Vagina (tissue), 2 donors: Measurements from ENCODE around the gene CHRDL2.

ENCODE experiments used
- POLR2A ChIP-seq, 2 donors: fragments of 450-650 bp; IDR thresholded peaks; one replicate each; pipeline ENCODE4 v1.6.1; 2017; ENCODE audit warnings: antibody characterized with exemption in 2 of 2, mild to moderate bottlenecking in 2 of 2, moderate library complexity in 2 of 2
- POLR2AphosphoS5 ChIP-seq, 2 donors: sonication (generic); formaldehyde crosslinking; IDR thresholded peaks; one replicate each; pipeline ENCODE4 v1.9.0; 2017; ENCODE audit warnings: antibody characterized with exemption in 2 of 2, mild to moderate bottlenecking in 2 of 2, low read depth in 1 of 2; ENCODE audit not compliant: insufficient read depth in 1 of 2
- TF ChIP-seq, protein P1 (sequence below), 3 experiments: fragments of 450-650 bp in 2 of 3; fragments of 200-600 bp in 1 of 3; sonication (generic) in 1 of 3; IDR thresholded peaks; one replicate each; pipeline ENCODE4 v1.5.1; 2017 to 2019; ENCODE audit warnings: antibody characterized with exemption in 3 of 3, mild to moderate bottlenecking in 2 of 3, moderate library complexity in 2 of 3

DNA sequence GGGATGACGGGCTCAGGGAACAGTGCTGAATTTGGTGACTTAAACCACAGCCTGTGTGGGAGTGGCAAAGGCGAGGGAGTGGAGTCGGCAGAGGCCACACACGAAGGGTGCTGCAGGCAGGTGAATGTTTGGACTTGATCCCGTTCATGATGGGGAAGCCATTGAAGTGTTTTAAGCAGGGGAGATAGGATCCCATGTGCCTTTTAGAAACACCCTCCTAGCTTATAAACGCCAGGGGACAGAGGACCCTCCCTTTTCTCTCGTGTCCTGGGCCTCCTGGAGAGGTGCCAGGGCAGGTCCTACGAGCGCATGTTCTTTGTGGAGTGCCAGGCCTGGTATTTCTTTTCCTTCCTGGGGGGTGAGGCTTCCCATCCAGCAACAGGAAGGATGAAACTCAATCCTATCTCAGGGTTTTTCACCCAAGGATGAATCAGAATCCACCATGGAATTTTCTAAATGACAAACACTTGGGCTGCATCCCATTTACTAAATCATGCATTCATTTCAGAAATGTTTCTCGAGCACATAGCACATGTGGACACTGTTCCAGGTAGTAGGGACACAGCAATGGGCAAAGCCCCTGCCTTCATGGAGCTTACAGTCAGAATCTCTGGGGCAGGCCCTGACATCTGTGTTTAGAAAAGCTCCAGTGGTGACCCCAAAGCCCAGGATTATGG lies 59.6 kb downstream of the CHRDL2 start:
- TF ChIP-seq POLR2A (IDR thresholded peaks at IDR 0.05), result no peak
- TF ChIP-seq, protein P1, sequence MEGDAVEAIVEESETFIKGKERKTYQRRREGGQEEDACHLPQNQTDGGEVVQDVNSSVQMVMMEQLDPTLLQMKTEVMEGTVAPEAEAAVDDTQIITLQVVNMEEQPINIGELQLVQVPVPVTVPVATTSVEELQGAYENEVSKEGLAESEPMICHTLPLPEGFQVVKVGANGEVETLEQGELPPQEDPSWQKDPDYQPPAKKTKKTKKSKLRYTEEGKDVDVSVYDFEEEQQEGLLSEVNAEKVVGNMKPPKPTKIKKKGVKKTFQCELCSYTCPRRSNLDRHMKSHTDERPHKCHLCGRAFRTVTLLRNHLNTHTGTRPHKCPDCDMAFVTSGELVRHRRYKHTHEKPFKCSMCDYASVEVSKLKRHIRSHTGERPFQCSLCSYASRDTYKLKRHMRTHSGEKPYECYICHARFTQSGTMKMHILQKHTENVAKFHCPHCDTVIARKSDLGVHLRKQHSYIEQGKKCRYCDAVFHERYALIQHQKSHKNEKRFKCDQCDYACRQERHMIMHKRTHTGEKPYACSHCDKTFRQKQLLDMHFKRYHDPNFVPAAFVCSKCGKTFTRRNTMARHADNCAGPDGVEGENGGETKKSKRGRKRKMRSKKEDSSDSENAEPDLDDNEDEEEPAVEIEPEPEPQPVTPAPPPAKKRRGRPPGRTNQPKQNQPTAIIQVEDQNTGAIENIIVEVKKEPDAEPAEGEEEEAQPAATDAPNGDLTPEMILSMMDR (IDR thresholded peaks at IDR 0.05), result no peak
- TF ChIP-seq POLR2AphosphoS5 (IDR thresholded peaks at IDR 0.05; ENCODE audit: insufficient read depth in 1 of 2, low read depth in 1 of 2), result no peak
